CD8-positive, alpha-beta memory T cell (primary cell): ENCODE results near the gene NRDE2. TPM values are rescaled to one million over a fixed set of nuclear protein-coding genes. Genes with fewer than 3 reads are reported as not detected.
"Not testable (repeated sequence)": the region's sequence is repeated elsewhere in the genome, so short reads cannot be mapped to it uniquely, and the experiment has no call there.

ENCODE experiments used
- CTCF ChIA-PET: fragments of 350-600 bp; sonication (Branson Sonifier 250); formaldehyde crosslinking; loops from one replicate; lab custom pipeline; 2021; ENCODE audit warnings: antibody characterized with exemption; lab: Charles Lee
- POLR2A ChIA-PET: fragments of 350-600 bp; sonication (Branson Sonifier 250); formaldehyde crosslinking; loops from one replicate; lab custom pipeline; 2021; ENCODE audit warnings: antibody characterized with exemption; lab: Charles Lee
- DNase-seq, 5 donors: peaks; one replicate each; pipeline versions ENCODE4 v3.0.0 to v3.0.0-alpha.2; 2020 to 2022; ENCODE audit warnings: mixed read lengths in 1 of 5
- H3K27ac ChIP-seq: one replicate; pipeline ENCODE4 v1.7.0; 2013; ENCODE audit warnings: low read depth, mild to moderate bottlenecking, low read length, moderate library complexity
- H3K27me3 ChIP-seq: 2 replicates; pipeline ENCODE4 v1.7.0; 2013; ENCODE audit warnings: low read length, mild to moderate bottlenecking; ENCODE audit not compliant: insufficient read depth, poor library complexity, severe bottlenecking
- H3K36me3 ChIP-seq: 2 replicates; pipeline ENCODE4 v1.7.0; 2013; ENCODE audit warnings: mild to moderate bottlenecking, low read length, moderate library complexity; ENCODE audit not compliant: insufficient read depth
- H3K4me1 ChIP-seq: 2 replicates; pipeline ENCODE4 v1.7.0; 2013; ENCODE audit warnings: mild to moderate bottlenecking, low read length, moderate library complexity; ENCODE audit not compliant: insufficient read depth
- H3K4me3 ChIP-seq: 2 replicates; pipeline ENCODE4 v1.7.0; 2013; ENCODE audit warnings: mild to moderate bottlenecking, low read length
- H3K9me3 ChIP-seq: 2 replicates; pipeline ENCODE4 v1.7.0; 2013; ENCODE audit warnings: mild to moderate bottlenecking, low read length
- H3K27ac Mint-ChIP-seq, 8 donors: one replicate each; pipeline ENCODE4 v1.8.0; 2020 to 2021; ENCODE audit warnings: mixed read lengths in 8 of 8, mild to moderate bottlenecking in 6 of 8, inconsistent platforms in 3 of 8, moderate library complexity in 3 of 8
- H3K27me3 Mint-ChIP-seq, 2 donors: one replicate each; pipeline ENCODE4 v1.8.0; 2020 to 2021; ENCODE audit warnings: mixed read lengths in 2 of 2, mild to moderate bottlenecking in 1 of 2, moderate library complexity in 1 of 2
- H3K36me3 Mint-ChIP-seq, 3 donors: one replicate each; pipeline ENCODE4 v1.8.0; 2020 to 2021; ENCODE audit warnings: mixed read lengths in 3 of 3, inconsistent platforms in 1 of 3, mild to moderate bottlenecking in 1 of 3
- H3K4me1 Mint-ChIP-seq, 3 donors: one replicate each; pipeline ENCODE4 v1.8.0; 2020 to 2021; ENCODE audit warnings: mixed read lengths in 3 of 3, inconsistent platforms in 1 of 3, mild to moderate bottlenecking in 1 of 3
- H3K4me3 Mint-ChIP-seq, 7 donors: one replicate each; pipeline ENCODE4 v1.8.0; 2020 to 2021; ENCODE audit warnings: mixed read lengths in 7 of 7, mild to moderate bottlenecking in 6 of 7, moderate library complexity in 4 of 7, inconsistent platforms in 2 of 7
- H3K9me3 Mint-ChIP-seq, 5 donors: one replicate each; pipeline ENCODE4 v1.8.0; 2020 to 2022; ENCODE audit warnings: mixed read lengths in 5 of 5, mild to moderate bottlenecking in 3 of 5, moderate library complexity in 2 of 5, inconsistent platforms in 1 of 5
- polyA plus RNA-seq: library from polyadenylated mRNA; unstranded; fragments of 300-500 nt; fragmentation: Illumina TruSeq; gene quantifications from one replicate; pipeline ENCODE4 v1.2.3, GENCODE V29; 2021
- total RNA-seq, 2 experiments: library from RNA; stranded (reverse); gene quantifications; one replicate each; pipeline ENCODE4 v1.2.3, GENCODE V29; 2021

Gene NRDE2
- total and polyA plus RNA-seq, 3 experiments from 2014 or later, result 10.7 to 28.7 (median 25.8) TPM

DNA sequence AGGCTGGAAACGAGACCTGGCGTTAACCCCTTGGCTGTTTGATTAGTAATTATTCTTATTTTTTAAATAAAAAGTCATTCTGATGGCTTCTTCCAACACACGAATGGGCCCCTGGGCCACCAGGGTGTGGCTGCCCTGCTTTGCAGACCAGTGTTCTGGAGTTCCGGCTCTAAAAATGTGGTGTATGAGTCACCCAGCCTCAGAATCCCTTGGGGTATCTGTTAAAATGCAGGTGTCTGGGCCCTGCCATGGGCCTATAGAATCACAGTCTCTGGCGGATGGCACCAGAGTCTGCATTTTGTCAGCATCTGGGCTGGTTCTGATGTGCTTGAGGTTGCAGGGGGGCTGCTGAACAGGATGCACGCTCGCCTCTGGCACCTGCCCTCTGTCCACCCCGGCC, 77.9 kb downstream of the NRDE2 start:
- Mint-ChIP-seq H3K27me3 (peaks cover 5 to 29% of the 10 kb centered on the region in 2 donors), H3K27ac (peak overlapping the region in 1 of 8 donors; percentile 41), H3K36me3 (peaks cover 0 to 16% (median 4%) of the 10 kb centered on the region in 3 donors), H3K4me1 (peaks cover 30 to 35% (median 33%) of the 10 kb centered on the region in 3 donors), H3K9me3 (peaks cover 0 to 4% (median 0%) of the 10 kb centered on the region in 5 donors), H3K4me3 (peak overlapping the region in 1 of 7 donors; percentile 26)
- ChIA-PET CTCF (no interaction called here), POLR2A (no interaction called here)
- no peak for DNase-seq
- no peaks in the 10 kb centered on the region for H3K9me3 ChIP-seq
- H3K4me3 ChIP-seq, result no peak overlapping the region
- peaks cover 5% of the 10 kb centered on the region for H3K27me3 ChIP-seq
- no peak overlapping the region for H3K27ac ChIP-seq
- peaks cover 25% of the 10 kb centered on the region for H3K4me1 ChIP-seq
- H3K36me3 ChIP-seq, result peaks cover 4% of the 10 kb centered on the region

- POLR2A ChIA-PET, result no interaction called here
- peaks cover 5% of the 10 kb centered on the region for H3K27me3 ChIP-seq
- H3K4me1 ChIP-seq, result no peaks in the 10 kb centered on the region
- H3K36me3 ChIP-seq, result no peaks in the 10 kb centered on the region
- Mint-ChIP-seq H3K9me3 (peaks cover 0 to 13% (median 7%) of the 10 kb centered on the region in 5 donors), H3K36me3 (peaks cover 0 to 10% (median 0%) of the 10 kb centered on the region in 3 donors), H3K27ac (no peak overlapping the region), H3K27me3 (peaks cover 19 to 48% of the 10 kb centered on the region in 2 donors), H3K4me1 (no peaks in the 10 kb centered on the region), H3K4me3 (no peak overlapping the region)
- no peak overlapping the region for H3K4me3 ChIP-seq
- H3K27ac ChIP-seq, result no peak overlapping the region
- H3K9me3 ChIP-seq, result no peaks in the 10 kb centered on the region
- CTCF ChIA-PET, result no interaction called here
- no peak for DNase-seq
Measured at GRCh38 chr14:90248594-90248993, 83.1 kb downstream of the NRDE2 start.

DNA sequence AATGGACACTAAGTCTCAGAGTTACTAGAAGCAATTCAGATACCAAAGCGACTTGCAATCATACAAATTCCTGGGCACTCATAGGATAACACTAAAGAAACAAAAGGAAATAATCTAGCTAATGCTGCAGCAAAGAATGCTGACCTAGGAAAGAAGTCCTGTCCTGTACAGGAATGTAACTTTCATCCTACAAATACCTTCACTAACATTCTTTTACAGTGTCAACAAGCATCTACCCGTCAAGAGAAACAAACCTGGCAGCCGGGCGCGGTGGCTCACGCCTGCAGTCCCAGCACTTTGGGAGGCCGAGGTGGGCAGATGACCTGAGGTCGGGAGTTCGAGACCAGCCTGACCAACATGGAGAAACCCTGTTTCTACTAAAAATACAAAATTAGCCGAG, 84.3 kb downstream of the NRDE2 start:
- H3K4me3 ChIP-seq, CTCF ChIA-PET, H3K27ac ChIP-seq, H3K4me1 Mint-ChIP-seq, POLR2A ChIA-PET, H3K4me1 ChIP-seq, H3K27me3 ChIP-seq, H3K36me3 ChIP-seq, H3K4me3 Mint-ChIP-seq, H3K9me3 ChIP-seq, H3K27ac Mint-ChIP-seq, DNase-seq: not testable (repeated sequence)
- Mint-ChIP-seq H3K9me3 (peaks cover 0 to 20% (median 11%) of the 10 kb centered on the region in 5 donors), H3K27me3 (peaks cover 21 to 41% of the 10 kb centered on the region in 2 donors), H3K36me3 (peaks cover 0 to 11% (median 0%) of the 10 kb centered on the region in 3 donors)

DNA sequence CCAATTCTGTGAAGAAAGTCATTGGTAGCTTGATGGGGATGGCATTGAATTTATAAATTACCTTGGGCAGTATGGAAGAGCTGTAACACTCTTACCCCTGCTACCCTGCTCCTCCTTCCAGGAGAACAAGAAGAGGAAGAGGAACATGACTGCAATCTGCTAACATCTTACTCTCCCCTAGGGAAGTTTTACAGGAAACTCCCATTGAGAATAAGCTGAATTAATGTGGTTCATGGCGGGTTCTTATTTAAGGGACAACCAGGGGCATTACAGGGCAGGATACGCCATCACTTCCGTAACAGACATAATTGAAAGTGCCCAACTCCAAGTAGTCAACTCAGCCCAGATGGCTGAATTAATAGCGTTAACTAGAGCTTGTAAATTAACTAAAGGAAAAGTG, 84.8 kb downstream of the NRDE2 start:
- Histone ChIP-seq H3K36me3 (no peaks in the 10 kb centered on the region), H3K9me3 (no peaks in the 10 kb centered on the region), H3K27me3 (no peaks in the 10 kb centered on the region), H3K27ac (no peak overlapping the region), H3K4me3 (no peak overlapping the region), H3K4me1 (no peaks in the 10 kb centered on the region)
- H3K36me3 Mint-ChIP-seq, result peaks cover 0 to 11% (median 0%) of the 10 kb centered on the region in 3 donors
- H3K27me3 Mint-ChIP-seq, result peaks cover 26 to 37% of the 10 kb centered on the region in 2 donors
- no peaks in the 10 kb centered on the region for H3K4me1 Mint-ChIP-seq
- peaks cover 4 to 25% (median 16%) of the 10 kb centered on the region in 5 donors for H3K9me3 Mint-ChIP-seq
- ChIA-PET CTCF (no interaction called here), POLR2A (no interaction called here)
- no peak for DNase-seq
- no peak overlapping the region for H3K27ac Mint-ChIP-seq
- no peak overlapping the region for H3K4me3 Mint-ChIP-seq

DNA sequence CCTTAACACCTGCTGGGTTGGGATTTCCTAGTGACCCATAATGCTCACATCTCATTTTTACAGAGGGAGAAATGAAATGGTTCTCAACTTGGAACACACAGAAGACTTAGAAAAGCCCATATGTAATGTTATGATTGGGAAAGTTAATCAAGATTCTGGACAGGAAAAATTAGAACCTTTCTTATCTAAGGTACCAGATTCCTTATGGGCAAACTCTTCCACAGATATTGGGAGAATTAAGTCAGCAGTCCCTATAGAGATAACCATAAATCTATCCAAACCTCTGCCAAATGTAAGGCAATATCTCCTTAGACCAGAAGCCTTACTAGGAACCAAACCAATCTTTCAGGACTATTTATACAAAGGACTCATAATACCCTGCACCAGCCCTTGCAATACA, 89.3 kb downstream of the NRDE2 start:
- Histone ChIP-seq H3K27me3 (no peaks in the 10 kb centered on the region), H3K9me3 (peaks cover 30% of the 10 kb centered on the region), H3K4me1 (no peaks in the 10 kb centered on the region), H3K36me3 (no peaks in the 10 kb centered on the region), H3K27ac (no peak overlapping the region), H3K4me3 (no peak overlapping the region)
- H3K9me3 Mint-ChIP-seq, result peaks cover 28 to 64% (median 60%) of the 10 kb centered on the region in 5 donors
- no peak for DNase-seq
- no peaks in the 10 kb centered on the region for H3K4me1 Mint-ChIP-seq
- H3K27me3 Mint-ChIP-seq, result peaks cover 19 to 28% of the 10 kb centered on the region in 2 donors
- CTCF ChIA-PET, result no interaction called here
- no peak overlapping the region for H3K4me3 Mint-ChIP-seq
- H3K36me3 Mint-ChIP-seq, result peaks cover 0 to 42% (median 3%) of the 10 kb centered on the region in 3 donors
- no peak overlapping the region for H3K27ac Mint-ChIP-seq
- POLR2A ChIA-PET, result interaction anchor here (0.7 kb wide), 1 partner anchor 24 kb away, joined by 8 read pairs; no protein-coding TSS in a partner anchor

DNA sequence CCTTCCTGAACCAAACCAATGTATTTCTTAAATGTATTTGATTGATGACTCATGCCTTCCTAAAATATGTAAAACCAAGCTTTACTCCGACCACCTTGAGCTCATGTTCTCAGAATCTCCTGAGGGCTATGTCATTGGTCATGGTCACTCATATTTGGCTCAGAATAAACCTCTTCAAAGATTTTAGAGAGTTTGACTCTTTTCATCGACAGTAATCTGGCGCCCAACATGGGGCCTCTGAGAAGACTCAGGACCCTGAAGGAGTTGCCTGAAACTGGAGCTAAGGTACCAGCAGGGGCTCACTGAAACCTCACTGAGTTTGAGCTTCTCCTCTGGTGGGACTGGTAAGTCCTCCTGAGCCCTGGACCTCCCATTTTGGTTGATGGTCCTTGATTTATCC, 92.6 kb downstream of the NRDE2 start:
- Mint-ChIP-seq H3K36me3 (peaks cover 0 to 38% (median 3%) of the 10 kb centered on the region in 3 donors), H3K27ac (no peak overlapping the region), H3K4me3 (no peak overlapping the region), H3K9me3 (peaks cover 28 to 76% (median 74%) of the 10 kb centered on the region in 5 donors), H3K27me3 (peaks cover 26 to 37% of the 10 kb centered on the region in 2 donors), H3K4me1 (peaks cover 0 to 5% (median 2%) of the 10 kb centered on the region in 3 donors)
- no peaks in the 10 kb centered on the region for H3K4me1 ChIP-seq
- no peak for DNase-seq
- H3K36me3 ChIP-seq, result no peaks in the 10 kb centered on the region
- no peaks in the 10 kb centered on the region for H3K27me3 ChIP-seq
- no peak overlapping the region for H3K27ac ChIP-seq
- H3K4me3 ChIP-seq, result no peak overlapping the region
- peaks cover 30% of the 10 kb centered on the region for H3K9me3 ChIP-seq
- POLR2A ChIA-PET, result no interaction called here
- CTCF ChIA-PET, result no interaction called here

DNA sequence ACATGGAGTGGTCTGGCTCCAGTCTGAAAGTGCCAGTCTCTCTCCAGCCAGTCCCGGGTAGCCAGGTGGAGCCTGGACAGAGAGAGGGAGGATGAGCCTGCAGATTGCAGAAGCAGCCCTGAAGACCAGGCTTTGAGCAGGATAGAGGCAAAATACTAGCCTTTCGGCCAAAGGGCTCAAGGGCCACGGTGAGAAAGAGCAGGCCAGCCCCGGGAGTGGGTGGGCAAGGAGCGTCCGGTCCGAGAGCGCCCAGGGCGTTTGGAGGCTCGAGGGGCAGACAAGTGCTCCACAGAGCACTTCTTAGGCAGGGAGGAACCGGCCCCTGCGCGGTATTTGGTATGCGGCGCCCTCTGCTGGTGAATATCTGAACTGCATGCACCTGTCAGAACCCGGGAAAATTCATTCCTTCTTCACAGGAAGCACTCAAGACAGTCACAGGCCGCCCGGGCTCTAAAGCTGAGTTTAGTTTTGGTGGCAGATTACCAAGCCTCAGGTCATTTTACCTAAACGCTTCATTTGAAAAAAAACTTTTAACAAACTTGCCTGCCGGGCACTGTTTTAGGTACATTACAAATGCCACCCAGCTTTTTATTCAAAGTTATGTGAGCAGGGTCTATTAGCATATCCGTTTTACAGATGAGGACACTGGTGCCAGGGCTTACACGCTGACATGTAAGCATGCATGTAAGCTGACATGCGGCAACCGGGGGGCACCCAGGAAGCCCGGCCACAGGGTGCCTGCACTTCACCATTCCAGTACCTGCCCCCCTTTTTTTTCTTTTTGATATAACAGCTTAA, 96.4 kb downstream of the NRDE2 start:
- H3K4me3 Mint-ChIP-seq, result no peak overlapping the region
- peak; percentile 36 to 63 (median 41) for DNase-seq
- H3K36me3 Mint-ChIP-seq, result peaks cover 0 to 24% (median 3%) of the 10 kb centered on the region in 3 donors
- Histone ChIP-seq H3K27me3 (no peaks in the 10 kb centered on the region), H3K4me1 (no peaks in the 10 kb centered on the region), H3K27ac (no peak overlapping the region), H3K36me3 (no peaks in the 10 kb centered on the region), H3K9me3 (peaks cover 29% of the 10 kb centered on the region), H3K4me3 (no peak overlapping the region)
- no peak overlapping the region for H3K27ac Mint-ChIP-seq
- H3K4me1 Mint-ChIP-seq, result peaks cover 0 to 5% (median 2%) of the 10 kb centered on the region in 3 donors
- H3K27me3 Mint-ChIP-seq, result peaks cover 20 to 41% of the 10 kb centered on the region in 2 donors
- H3K9me3 Mint-ChIP-seq, result peaks cover 11 to 51% (median 44%) of the 10 kb centered on the region in 5 donors
- ChIA-PET CTCF (interaction anchor here (0.6 to 3.9 kb wide), 4 partner anchors 21 to 302 kb away, joined by 3 to 27 read pairs (median 6); partner anchors contain the start of gene PSMC1), POLR2A (no interaction called here)

DNA sequence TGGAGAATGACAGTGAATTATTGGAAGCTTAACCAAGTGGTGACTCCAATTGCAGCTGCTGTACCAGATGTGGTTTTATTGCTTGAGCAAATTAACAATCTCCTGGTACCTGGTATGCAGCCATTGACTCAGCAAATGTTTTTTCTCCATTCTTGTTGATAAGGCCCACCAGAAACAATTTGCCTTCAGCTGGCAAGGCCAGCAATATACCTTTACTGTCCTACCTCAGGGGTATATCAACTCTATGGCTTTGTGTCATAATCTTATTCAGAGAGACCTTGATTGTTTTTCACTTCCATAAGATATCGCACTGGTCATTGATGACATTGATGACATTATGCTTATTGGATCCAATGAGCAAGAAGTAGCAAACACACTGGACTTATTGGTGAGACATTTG, 101.8 kb downstream of the NRDE2 start:
- H3K27me3 Mint-ChIP-seq, result peaks cover 7 to 28% of the 10 kb centered on the region in 2 donors
- H3K36me3 Mint-ChIP-seq, POLR2A ChIA-PET, H3K27ac Mint-ChIP-seq, H3K4me3 Mint-ChIP-seq, CTCF ChIA-PET, H3K4me1 Mint-ChIP-seq, H3K27ac ChIP-seq, H3K4me3 ChIP-seq, H3K27me3 ChIP-seq, H3K9me3 ChIP-seq, H3K9me3 Mint-ChIP-seq, H3K36me3 ChIP-seq, H3K4me1 ChIP-seq, DNase-seq: not testable (repeated sequence)
